Esophagus squamous epithelium (tissue), 4 donors: ENCODE data around the gene HS3ST3A1.

Experiments used
- POLR2A ChIP-seq, 4 donors: fragments of 450-650 bp; IDR thresholded peaks; one replicate each; pipeline ENCODE4 v1.6.1; 2017; ENCODE audit warnings: antibody characterized with exemption in 4 of 4, mild to moderate bottlenecking in 4 of 4, moderate library complexity in 3 of 4
- TF ChIP-seq, protein P1 (sequence below), 6 experiments: fragments of 450-650 bp in 4 of 6; fragments of 200-600 bp in 2 of 6; sonication (generic) in 2 of 6; IDR thresholded peaks; one replicate each; pipeline ENCODE4 v1.5.1; 2016 to 2019; ENCODE audit warnings: antibody characterized with exemption in 6 of 6, mild to moderate bottlenecking in 4 of 6, moderate library complexity in 4 of 6

DNA sequence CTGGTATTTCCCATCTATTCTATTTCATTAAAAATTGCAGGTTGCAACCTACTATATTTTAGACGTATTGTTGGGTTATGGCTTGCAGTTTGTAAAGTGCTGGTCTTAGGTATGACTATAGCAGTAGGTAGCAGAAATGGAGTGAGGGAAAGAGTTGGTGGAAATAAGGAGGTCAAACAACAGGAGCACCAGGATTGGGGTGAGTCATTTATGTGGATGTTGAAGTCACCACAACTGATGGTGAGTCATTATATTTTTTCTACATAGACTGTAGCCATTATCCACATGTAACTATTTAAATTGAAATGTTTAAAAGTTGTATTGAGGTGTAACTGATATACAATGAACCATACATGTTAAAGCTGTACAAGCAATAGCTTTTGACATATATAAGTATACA lies 25.0 kb upstream of the HS3ST3A1 start:
- TF ChIP-seq, protein P1, sequence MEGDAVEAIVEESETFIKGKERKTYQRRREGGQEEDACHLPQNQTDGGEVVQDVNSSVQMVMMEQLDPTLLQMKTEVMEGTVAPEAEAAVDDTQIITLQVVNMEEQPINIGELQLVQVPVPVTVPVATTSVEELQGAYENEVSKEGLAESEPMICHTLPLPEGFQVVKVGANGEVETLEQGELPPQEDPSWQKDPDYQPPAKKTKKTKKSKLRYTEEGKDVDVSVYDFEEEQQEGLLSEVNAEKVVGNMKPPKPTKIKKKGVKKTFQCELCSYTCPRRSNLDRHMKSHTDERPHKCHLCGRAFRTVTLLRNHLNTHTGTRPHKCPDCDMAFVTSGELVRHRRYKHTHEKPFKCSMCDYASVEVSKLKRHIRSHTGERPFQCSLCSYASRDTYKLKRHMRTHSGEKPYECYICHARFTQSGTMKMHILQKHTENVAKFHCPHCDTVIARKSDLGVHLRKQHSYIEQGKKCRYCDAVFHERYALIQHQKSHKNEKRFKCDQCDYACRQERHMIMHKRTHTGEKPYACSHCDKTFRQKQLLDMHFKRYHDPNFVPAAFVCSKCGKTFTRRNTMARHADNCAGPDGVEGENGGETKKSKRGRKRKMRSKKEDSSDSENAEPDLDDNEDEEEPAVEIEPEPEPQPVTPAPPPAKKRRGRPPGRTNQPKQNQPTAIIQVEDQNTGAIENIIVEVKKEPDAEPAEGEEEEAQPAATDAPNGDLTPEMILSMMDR (IDR thresholded peaks at IDR 0.05), result no peak
- no peak for TF ChIP-seq POLR2A (IDR thresholded peaks at IDR 0.05)
